Tibial nerve (tissue), 4 donors: Measurements from ENCODE around the gene NDUFB10. TPM values are rescaled to one million over a fixed set of nuclear protein-coding genes. Genes with fewer than 3 reads are reported as not detected.
"Not testable (repeated sequence)": the region's sequence is repeated elsewhere in the genome, so short reads cannot be mapped to it uniquely, and the experiment has no call there.

Experiments used
- DNase-seq, 2 donors: peaks; one replicate each; pipeline ENCODE4 v3.0.0-alpha.2; 2019; ENCODE audit warnings: low spot score in 2 of 2
- H3K27ac ChIP-seq, 4 donors: fragments of 200-600 bp; sonication (generic) in 3 of 4; one replicate each; pipeline ENCODE4 v1.5.1; 2017 to 2019; ENCODE audit warnings: mild to moderate bottlenecking in 1 of 4
- H3K27me3 ChIP-seq, 2 donors: fragments of 200-600 bp; sonication (generic) in 1 of 2; one replicate each; pipeline versions ENCODE4 v1.5.1 to v1.6.0; 2017 to 2019
- H3K36me3 ChIP-seq, 3 donors: fragments of 200-600 bp; sonication (generic); one replicate each; pipeline ENCODE4 v1.5.1; 2018 to 2019
- H3K4me1 ChIP-seq, 4 donors: fragments of 200-600 bp; sonication (generic) in 3 of 4; one replicate each; pipeline ENCODE4 v1.5.1; 2017 to 2019
- H3K4me3 ChIP-seq, 4 donors: fragments of 200-600 bp; sonication (generic) in 3 of 4; one replicate each; pipeline ENCODE4 v1.5.1; 2017 to 2019; ENCODE audit warnings: mild to moderate bottlenecking in 1 of 4, moderate library complexity in 1 of 4
- H3K9me3 ChIP-seq, 4 donors: fragments of 200-600 bp; sonication (generic) in 3 of 4; one replicate each; pipeline ENCODE4 v1.5.1; 2017 to 2019
- EP300 ChIP-seq, 2 donors: sonication (generic); formaldehyde crosslinking; IDR thresholded peaks; one replicate each; pipeline ENCODE4 v1.6.1; 2017; ENCODE audit warnings: antibody characterized with exemption in 2 of 2, mild to moderate bottlenecking in 1 of 2
- POLR2A ChIP-seq, 2 donors: fragments of 450-650 bp; IDR thresholded peaks; one replicate each; pipeline ENCODE4 v1.6.1; 2017; ENCODE audit warnings: antibody characterized with exemption in 2 of 2, mild to moderate bottlenecking in 2 of 2, moderate library complexity in 2 of 2
- WGBS, 2 donors: methylation state at CpG; one replicate each; pipeline ENCODE4 v1.1.5; 2018; 5-methylcytosine and 5-hydroxymethylcytosine counted together
- total RNA-seq, 4 donors: library from RNA; depleted of rRNA; stranded (reverse); fragments of >200 nt; gene quantifications; one replicate each; pipeline ENCODE4 v1.1.0, GENCODE V29; 2016
- TF ChIP-seq, protein P1 (sequence below), 5 experiments: fragments of 200-600 bp in 3 of 5; fragments of 450-650 bp in 2 of 5; sonication (generic) in 3 of 5; IDR thresholded peaks; one replicate each; pipeline ENCODE4 v1.5.1; 2016 to 2019; ENCODE audit warnings: antibody characterized with exemption in 5 of 5, mild to moderate bottlenecking in 3 of 5, moderate library complexity in 2 of 5

The NDUFB10 gene
- total RNA-seq, 4 donors from 2014 or later, result 86.9 to 136 (median 116) TPM

GRCh38 chr16:1958715-1959268 is 546 bp upstream of the NDUFB10 start:
- Histone ChIP-seq H3K27me3 (no peaks in the 10 kb centered on the region), H3K27ac (peak overlapping the region in 3 of 4 donors; percentile 75 to 92 (median 86)), H3K4me1 (peaks cover 0 to 42% (median 26%) of the 10 kb centered on the region in 4 donors), H3K36me3 (peaks cover 7 to 26% (median 16%) of the 10 kb centered on the region in 3 donors), H3K9me3 (no peaks in the 10 kb centered on the region), H3K4me3 (peak overlapping the region; percentile 63 to 87 (median 80))
- WGBS, 2 donors, result 36 to 38% methylated on average over 14 of the region's 14 CpGs
- no peak for DNase-seq
- TF ChIP-seq, protein P1, sequence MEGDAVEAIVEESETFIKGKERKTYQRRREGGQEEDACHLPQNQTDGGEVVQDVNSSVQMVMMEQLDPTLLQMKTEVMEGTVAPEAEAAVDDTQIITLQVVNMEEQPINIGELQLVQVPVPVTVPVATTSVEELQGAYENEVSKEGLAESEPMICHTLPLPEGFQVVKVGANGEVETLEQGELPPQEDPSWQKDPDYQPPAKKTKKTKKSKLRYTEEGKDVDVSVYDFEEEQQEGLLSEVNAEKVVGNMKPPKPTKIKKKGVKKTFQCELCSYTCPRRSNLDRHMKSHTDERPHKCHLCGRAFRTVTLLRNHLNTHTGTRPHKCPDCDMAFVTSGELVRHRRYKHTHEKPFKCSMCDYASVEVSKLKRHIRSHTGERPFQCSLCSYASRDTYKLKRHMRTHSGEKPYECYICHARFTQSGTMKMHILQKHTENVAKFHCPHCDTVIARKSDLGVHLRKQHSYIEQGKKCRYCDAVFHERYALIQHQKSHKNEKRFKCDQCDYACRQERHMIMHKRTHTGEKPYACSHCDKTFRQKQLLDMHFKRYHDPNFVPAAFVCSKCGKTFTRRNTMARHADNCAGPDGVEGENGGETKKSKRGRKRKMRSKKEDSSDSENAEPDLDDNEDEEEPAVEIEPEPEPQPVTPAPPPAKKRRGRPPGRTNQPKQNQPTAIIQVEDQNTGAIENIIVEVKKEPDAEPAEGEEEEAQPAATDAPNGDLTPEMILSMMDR (IDR thresholded peaks at IDR 0.05), result no peak
- TF ChIP-seq EP300 (IDR thresholded peaks at IDR 0.05) (no peak), POLR2A (IDR thresholded peaks at IDR 0.05) (no peak)

GRCh38 chr16:1960665-1961630 is 1.6 kb downstream of the NDUFB10 start:
- Histone ChIP-seq H3K4me3 (peak overlapping the region in 2 of 4 donors; percentile 85 to 87), H3K9me3 (no peaks in the 10 kb centered on the region), H3K4me1 (peaks cover 0 to 50% (median 35%) of the 10 kb centered on the region in 4 donors), H3K27me3 (no peaks in the 10 kb centered on the region), H3K27ac (peak overlapping the region in 2 of 4 donors; percentile 86 to 92), H3K36me3 (peaks cover 7 to 26% (median 16%) of the 10 kb centered on the region in 3 donors)
- WGBS, 2 donors, result 55 to 57% methylated on average over 18 to 20 of the region's 20 CpGs
- TF ChIP-seq, protein P1 (IDR thresholded peaks at IDR 0.05), result no peak
- TF ChIP-seq EP300 (IDR thresholded peaks at IDR 0.05) (no peak), POLR2A (IDR thresholded peaks at IDR 0.05) (no peak)
- DNase-seq, result no peak

DNA sequence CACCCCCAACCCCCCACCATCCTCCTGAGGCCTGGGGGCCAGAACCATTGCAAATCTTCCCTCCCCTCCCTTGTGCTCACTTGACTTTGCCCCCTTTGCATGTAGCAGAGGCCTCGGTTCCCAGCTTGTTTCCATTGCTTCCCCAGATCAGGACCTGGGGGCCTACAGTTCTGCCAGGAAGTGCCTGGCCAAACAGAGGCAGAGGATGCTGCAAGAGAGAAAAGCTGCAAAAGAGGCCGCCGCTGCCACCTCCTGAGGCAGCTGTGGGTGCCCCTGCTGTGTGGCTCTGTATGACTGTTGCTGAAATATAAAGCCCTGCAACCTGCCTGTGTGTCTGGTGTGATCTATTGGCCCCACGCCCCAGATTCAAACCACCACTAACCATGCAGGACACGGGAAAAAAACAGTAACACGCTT is 2.3 kb downstream of the NDUFB10 start:
- no peak overlapping the region for H3K4me3 ChIP-seq
- 63 to 75% methylated on average over 6 of the region's 6 CpGs for WGBS, 2 donors
- no peaks in the 10 kb centered on the region for H3K27me3 ChIP-seq
- DNase-seq, result no peak
- TF ChIP-seq POLR2A (IDR thresholded peaks at IDR 0.05) (no peak), EP300 (IDR thresholded peaks at IDR 0.05) (no peak)
- TF ChIP-seq, protein P1 (IDR thresholded peaks at IDR 0.05), result no peak
- H3K4me1 ChIP-seq, result peaks cover 0 to 54% (median 36%) of the 10 kb centered on the region in 4 donors
- H3K9me3 ChIP-seq, result no peaks in the 10 kb centered on the region
- peaks cover 7 to 26% (median 16%) of the 10 kb centered on the region in 3 donors for H3K36me3 ChIP-seq
- H3K27ac ChIP-seq, result no peak overlapping the region

- H3K27ac ChIP-seq, H3K9me3 ChIP-seq, H3K4me3 ChIP-seq, DNase-seq, H3K27me3 ChIP-seq: not testable (repeated sequence)
- Histone ChIP-seq H3K36me3 (peaks cover 7 to 26% (median 16%) of the 10 kb centered on the region in 3 donors), H3K4me1 (peaks cover 0 to 54% (median 36%) of the 10 kb centered on the region in 4 donors)
- WGBS, 2 donors, result 85 to 88% methylated on average over 30 to 37 of the region's 37 CpGs
These were observed 3.1 kb downstream of the NDUFB10 start for GRCh38 chr16:1962161-1963153.
